Cardiac muscle cell (in vitro differentiated cells and primary cell): ENCODE results near the gene NBDY. TPM values are rescaled to one million over a fixed set of nuclear protein-coding genes. Genes with fewer than 3 reads are reported as not detected.

Experiments
- DNase-seq, 2 donors: peaks; one replicate each; pipeline versions ENCODE4 v3.0.0 to v3.0.0-alpha.2; 2010 to 2017; ENCODE audit warnings: low read depth in 1 of 2, low spot score in 1 of 2
- H3K27ac ChIP-seq: fragments of 200-600 bp; sonication (generic); 2 replicates; pipeline ENCODE4 v1.5.1; 2016
- H3K27me3 ChIP-seq: fragments of 200-600 bp; sonication (generic); 2 replicates; pipeline ENCODE4 v1.6.0; 2016; ENCODE audit warnings: control low read depth
- H3K36me3 ChIP-seq: fragments of 200-600 bp; sonication (generic); 2 replicates; pipeline ENCODE4 v1.5.1; 2016; ENCODE audit warnings: control low read depth
- H3K4me1 ChIP-seq: fragments of 200-600 bp; sonication (generic); 2 replicates; pipeline ENCODE4 v1.8.1; 2017; ENCODE audit warnings: low read depth, mild to moderate bottlenecking, mixed run types
- H3K4me3 ChIP-seq: fragments of 200-600 bp; sonication (generic); 2 replicates; pipeline ENCODE4 v1.5.1; 2016; ENCODE audit warnings: mild to moderate bottlenecking
- H3K9me3 ChIP-seq: fragments of 200-600 bp; sonication (generic); 2 replicates; pipeline ENCODE4 v1.5.1; 2017; ENCODE audit warnings: low read depth, mild to moderate bottlenecking, control low read depth
- polyA plus RNA-seq: library from polyadenylated mRNA; unstranded; fragments of >200 nt; fragmentation: Nextera tagmentation; extraction: Ambion mirVana; gene quantifications from 2 replicates; pipeline ENCODE4 v1.2.1, GENCODE V29; 2016
- total RNA-seq: library from RNA; depleted of rRNA; stranded (reverse); fragments of >200 nt; gene quantifications from 2 replicates; pipeline ENCODE4 v1.2.3, GENCODE V29; 2016
- TF ChIP-seq, protein P1 (sequence below): IDR thresholded peaks from 2 replicates; pipeline ENCODE4 v1.5.1; 2012; ENCODE audit warnings: low read depth, mild to moderate bottlenecking, low read length

Gene NBDY
- total and polyA plus RNA-seq, 2 experiments from 2014 or later, result 13.1 to 243 TPM

- Histone ChIP-seq H3K27ac (no peak overlapping the region), H3K4me3 (no peak overlapping the region), H3K27me3 (no peaks in the 10 kb centered on the region), H3K4me1 (no peaks in the 10 kb centered on the region), H3K9me3 (no peaks in the 10 kb centered on the region), H3K36me3 (no peaks in the 10 kb centered on the region)
- TF ChIP-seq, protein P1, sequence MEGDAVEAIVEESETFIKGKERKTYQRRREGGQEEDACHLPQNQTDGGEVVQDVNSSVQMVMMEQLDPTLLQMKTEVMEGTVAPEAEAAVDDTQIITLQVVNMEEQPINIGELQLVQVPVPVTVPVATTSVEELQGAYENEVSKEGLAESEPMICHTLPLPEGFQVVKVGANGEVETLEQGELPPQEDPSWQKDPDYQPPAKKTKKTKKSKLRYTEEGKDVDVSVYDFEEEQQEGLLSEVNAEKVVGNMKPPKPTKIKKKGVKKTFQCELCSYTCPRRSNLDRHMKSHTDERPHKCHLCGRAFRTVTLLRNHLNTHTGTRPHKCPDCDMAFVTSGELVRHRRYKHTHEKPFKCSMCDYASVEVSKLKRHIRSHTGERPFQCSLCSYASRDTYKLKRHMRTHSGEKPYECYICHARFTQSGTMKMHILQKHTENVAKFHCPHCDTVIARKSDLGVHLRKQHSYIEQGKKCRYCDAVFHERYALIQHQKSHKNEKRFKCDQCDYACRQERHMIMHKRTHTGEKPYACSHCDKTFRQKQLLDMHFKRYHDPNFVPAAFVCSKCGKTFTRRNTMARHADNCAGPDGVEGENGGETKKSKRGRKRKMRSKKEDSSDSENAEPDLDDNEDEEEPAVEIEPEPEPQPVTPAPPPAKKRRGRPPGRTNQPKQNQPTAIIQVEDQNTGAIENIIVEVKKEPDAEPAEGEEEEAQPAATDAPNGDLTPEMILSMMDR, result no peak
- peak in 1 of 2 donors; percentile 37 for DNase-seq
These were observed 104.6 kb downstream of the NBDY start for GRCh38 chrX:56833626-56834025.

GRCh38 chrX:56853436-56853835 is 124.4 kb downstream of the NBDY start:
- Histone ChIP-seq H3K4me1 (no peaks in the 10 kb centered on the region), H3K4me3 (no peak overlapping the region), H3K27me3 (no peaks in the 10 kb centered on the region), H3K9me3 (no peaks in the 10 kb centered on the region), H3K36me3 (no peaks in the 10 kb centered on the region), H3K27ac (no peak overlapping the region)
- TF ChIP-seq, protein P1, result no peak
- no peak for DNase-seq

DNA sequence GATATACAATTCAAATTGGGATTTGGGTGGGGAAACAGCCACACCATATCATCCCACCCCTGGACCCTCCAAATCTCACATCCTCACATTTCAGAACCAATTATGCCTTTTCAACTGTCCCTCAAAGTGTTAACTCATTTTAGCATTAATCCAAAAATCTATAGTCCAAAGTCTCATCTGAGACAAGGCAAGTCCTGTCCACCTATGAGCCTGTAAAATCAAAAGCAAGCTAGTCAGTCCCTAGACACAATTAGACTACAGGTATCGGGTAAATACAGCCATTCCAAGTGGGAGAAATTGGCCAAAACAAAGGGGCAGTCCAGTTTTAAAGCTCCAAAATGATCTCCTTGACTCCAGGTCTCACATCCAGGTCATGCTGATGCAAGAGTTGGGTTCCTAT is 128.0 kb downstream of the NBDY start:
- Histone ChIP-seq H3K4me1 (no peaks in the 10 kb centered on the region), H3K4me3 (no peak overlapping the region), H3K9me3 (no peaks in the 10 kb centered on the region), H3K36me3 (no peaks in the 10 kb centered on the region), H3K27me3 (no peaks in the 10 kb centered on the region), H3K27ac (no peak overlapping the region)
- TF ChIP-seq, protein P1, result no peak
- no peak for DNase-seq

DNA sequence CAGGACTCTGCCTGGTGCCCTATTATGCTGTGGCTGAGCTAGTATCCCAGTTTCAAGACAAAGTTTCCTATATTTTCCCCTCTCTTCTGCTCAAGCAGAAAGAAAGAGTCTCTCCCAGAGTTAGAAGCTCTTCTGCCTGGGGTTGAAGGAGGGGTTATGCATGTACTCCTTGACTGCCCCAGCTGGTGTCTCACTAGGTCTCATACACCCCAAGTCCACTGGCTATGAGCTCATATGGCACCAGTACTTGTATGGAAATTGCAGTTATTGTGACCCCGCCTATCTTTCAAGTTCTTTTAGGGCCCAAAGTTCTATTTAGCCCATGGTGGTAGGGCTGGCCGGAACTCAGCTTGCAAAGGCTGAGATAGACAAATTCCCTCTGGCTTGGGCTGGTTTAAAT is 131.8 kb downstream of the NBDY start:
- H3K9me3 ChIP-seq, result no peaks in the 10 kb centered on the region
- no peak overlapping the region for H3K4me3 ChIP-seq
- no peaks in the 10 kb centered on the region for H3K4me1 ChIP-seq

More for the DNA sequence above, 131.8 kb downstream of the NBDY start:
- Histone ChIP-seq H3K27me3 (no peaks in the 10 kb centered on the region), H3K36me3 (no peaks in the 10 kb centered on the region), H3K27ac (no peak overlapping the region)
- TF ChIP-seq, protein P1, result no peak
- DNase-seq, result no peak

Other genes with a start within 250 kb of the NBDY start
- 28.0 and 28.4 TPM in 2 replicates for gene UBQLN2, start 165.6 kb upstream of the NBDY start, total RNA-seq
- gene UBQLN2, start 165.6 kb upstream of the NBDY start, polyA plus RNA-seq, result 67.5 and 73.3 TPM in 2 replicates